A673 (cell line): ENCODE measurements around the gene TMEM106C.

ENCODE experiments used
- EZH2 ChIP-seq: fragments of 200-600 bp; sonication (generic); IDR thresholded peaks from 2 replicates; pipeline ENCODE4 v1.6.1; 2017; ENCODE audit warnings: borderline replicate concordance, low read depth, mild to moderate bottlenecking, mixed read lengths, antibody characterized with exemption, low read length; ENCODE audit not compliant: poor library complexity, severe bottlenecking
- TF ChIP-seq, protein P1 (sequence below): fragments of 300-800, 200-600 bp; sonication (generic); conservative IDR thresholded peaks from 2 replicates; pipeline ENCODE4 v1.5.1; 2017; ENCODE audit warnings: low read depth, mild to moderate bottlenecking, antibody characterized with exemption, low read length, moderate library complexity, mixed read lengths

GRCh38 chr12:47969845-47970244, 6.4 kb downstream of the TMEM106C start:
- TF ChIP-seq, protein P1, sequence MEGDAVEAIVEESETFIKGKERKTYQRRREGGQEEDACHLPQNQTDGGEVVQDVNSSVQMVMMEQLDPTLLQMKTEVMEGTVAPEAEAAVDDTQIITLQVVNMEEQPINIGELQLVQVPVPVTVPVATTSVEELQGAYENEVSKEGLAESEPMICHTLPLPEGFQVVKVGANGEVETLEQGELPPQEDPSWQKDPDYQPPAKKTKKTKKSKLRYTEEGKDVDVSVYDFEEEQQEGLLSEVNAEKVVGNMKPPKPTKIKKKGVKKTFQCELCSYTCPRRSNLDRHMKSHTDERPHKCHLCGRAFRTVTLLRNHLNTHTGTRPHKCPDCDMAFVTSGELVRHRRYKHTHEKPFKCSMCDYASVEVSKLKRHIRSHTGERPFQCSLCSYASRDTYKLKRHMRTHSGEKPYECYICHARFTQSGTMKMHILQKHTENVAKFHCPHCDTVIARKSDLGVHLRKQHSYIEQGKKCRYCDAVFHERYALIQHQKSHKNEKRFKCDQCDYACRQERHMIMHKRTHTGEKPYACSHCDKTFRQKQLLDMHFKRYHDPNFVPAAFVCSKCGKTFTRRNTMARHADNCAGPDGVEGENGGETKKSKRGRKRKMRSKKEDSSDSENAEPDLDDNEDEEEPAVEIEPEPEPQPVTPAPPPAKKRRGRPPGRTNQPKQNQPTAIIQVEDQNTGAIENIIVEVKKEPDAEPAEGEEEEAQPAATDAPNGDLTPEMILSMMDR: no peak
- TF ChIP-seq EZH2: no peak
